Purkinje cell (primary cell): Measurements from ENCODE around the gene MAP2K3. TPM values are rescaled to one million over a fixed set of nuclear protein-coding genes. Genes with fewer than 3 reads are reported as not detected.

Experiments used
- polyA plus RNA-seq: library from polyadenylated mRNA; unstranded; fragments of >200 nt; fragmentation: Nextera tagmentation; gene quantifications from 2 replicates; pipeline ENCODE4 v1.2.1, GENCODE V29; 2014

The MAP2K3 gene
- polyA plus RNA-seq = 0.15 and 2.8 TPM in 2 replicates

GRCh38 chr17:21284319-21285163 is at the start of gene MAP2K3:
MAP2K3 (plus strand) TSS chr17:21284711; CDS start chr17:21284921, 210 bp downstream.

GRCh38 chr17:21252796-21253645 is 31.5 kb upstream of the MAP2K3 start, which contains the start of gene NATD1:
NATD1 (minus strand) TSS chr17:21253410; CDS start chr17:21253264, 146 bp downstream.

Other genes with a start within 250 kb of the MAP2K3 start
- 22.9 and 23.2 TPM in 2 replicates for gene USP22, start 241.7 kb upstream of the MAP2K3 start, polyA plus RNA-seq
- 45.6 and 80.2 TPM in 2 replicates for gene DHRS7B, start 157.7 kb upstream of the MAP2K3 start, polyA plus RNA-seq
- 34.2 and 35.8 TPM in 2 replicates for gene TMEM11, start 70.5 kb upstream of the MAP2K3 start, polyA plus RNA-seq
- 0.12 TPM in 1 of 2 replicates, not detected in the other for gene NATD1, start 31.3 kb upstream of the MAP2K3 start, polyA plus RNA-seq
- gene KCNJ12, start 91.6 kb downstream of the MAP2K3 start, polyA plus RNA-seq = 0.20 and 0.31 TPM in 2 replicates